HG02970 (cell line): Measurements from ENCODE around the gene SARM1.

Experiments used
- ATAC-seq: cut with Tn5 transposase; IDR thresholded peaks from one replicate; pipeline ENCODE4 v1.9.1; 2021; ENCODE audit warnings: mild to moderate bottlenecking, moderate library complexity, moderate number of reproducible peaks; ENCODE audit not compliant: unreplicated experiment, low FRiP score

The SARM1 gene

GRCh38 chr17:28391401-28391800, 19.9 kb downstream of the SARM1 start:
- no peak for ATAC-seq

DNA sequence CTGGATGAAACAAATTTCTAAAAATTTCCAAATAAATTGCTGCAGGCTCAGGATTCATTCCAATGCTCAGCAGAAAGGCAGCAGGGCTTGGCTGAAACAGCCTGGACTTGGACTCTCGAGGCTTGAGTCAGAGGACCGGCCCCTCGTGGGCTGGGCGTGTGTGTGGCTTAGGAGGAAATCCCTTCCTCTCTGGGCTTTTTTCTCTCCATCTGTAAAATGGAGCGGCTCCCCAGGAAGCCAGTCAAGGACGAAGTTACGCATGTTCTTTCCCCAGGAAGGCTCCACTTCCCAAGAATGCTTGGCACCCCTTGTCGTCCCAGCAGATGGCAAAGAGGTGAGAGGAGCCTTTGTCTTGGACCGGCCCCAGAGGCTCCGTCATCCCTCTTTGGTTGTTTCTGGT, 21.0 kb downstream of the SARM1 start:
- no peak for ATAC-seq

DNA sequence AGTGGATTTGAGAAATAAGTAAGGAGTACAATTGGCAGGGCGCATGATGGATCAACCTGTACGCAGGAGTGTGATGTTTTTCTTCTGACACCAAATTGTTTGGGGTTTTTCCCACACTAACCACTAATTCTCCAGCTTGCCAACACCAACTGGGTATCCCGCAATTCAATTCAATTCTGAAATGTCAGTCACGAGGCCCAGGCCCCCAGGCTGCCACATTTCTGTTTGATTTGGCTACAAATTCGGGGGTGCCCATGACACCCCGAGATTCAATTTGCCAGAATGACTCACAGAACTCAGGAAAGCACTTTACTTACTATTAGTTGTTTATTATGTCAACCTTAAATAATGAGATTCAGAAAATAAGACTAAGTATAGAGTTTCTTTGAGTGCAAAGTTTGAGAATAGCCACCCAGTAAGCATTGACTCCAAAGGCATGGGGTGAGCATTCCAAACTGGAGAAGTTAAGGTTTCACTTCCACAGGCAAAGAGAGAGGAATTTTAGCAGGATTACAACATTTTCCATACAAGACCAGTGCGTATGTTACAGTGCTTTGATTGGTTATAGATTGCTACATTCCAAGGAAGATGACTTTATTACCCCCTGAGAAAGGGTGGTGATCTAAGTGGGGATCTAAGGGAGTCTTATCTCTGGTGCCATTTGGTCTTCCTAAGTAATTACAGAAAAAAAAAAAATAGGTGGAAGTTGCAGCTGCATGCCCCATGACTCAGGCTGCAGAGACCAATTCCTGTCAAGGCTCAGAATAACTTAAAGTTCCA, 23.0 kb downstream of the SARM1 start:
- no peak for ATAC-seq

GRCh38 chr17:28395426-28395825, 23.9 kb downstream of the SARM1 start:
- ATAC-seq = no peak

DNA sequence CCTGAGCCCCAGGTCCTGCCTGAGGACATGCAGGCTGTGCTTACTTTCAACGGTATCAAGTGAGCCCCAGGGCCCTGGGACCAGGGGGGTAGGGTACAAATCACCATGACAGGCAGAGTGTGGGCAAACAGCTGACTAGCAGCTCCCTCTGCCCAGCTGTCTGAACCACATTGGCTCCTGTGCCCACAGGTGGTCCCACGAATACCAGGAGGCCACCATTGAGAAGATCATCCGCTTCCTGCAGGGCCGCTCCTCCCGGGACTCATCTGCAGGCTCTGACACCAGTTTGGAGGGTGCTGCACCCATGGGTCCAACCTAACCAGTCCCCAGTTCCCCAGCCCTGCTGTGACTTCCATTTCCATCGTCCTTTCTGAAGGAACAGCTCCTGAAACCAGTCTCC, 24.5 kb downstream of the SARM1 start:
- no peak for ATAC-seq

GRCh38 chr17:28396635-28397239, 25.2 kb downstream of the SARM1 start:
- no peak for ATAC-seq

GRCh38 chr17:28397275-28397674, 25.8 kb downstream of the SARM1 start:
- no peak for ATAC-seq

DNA sequence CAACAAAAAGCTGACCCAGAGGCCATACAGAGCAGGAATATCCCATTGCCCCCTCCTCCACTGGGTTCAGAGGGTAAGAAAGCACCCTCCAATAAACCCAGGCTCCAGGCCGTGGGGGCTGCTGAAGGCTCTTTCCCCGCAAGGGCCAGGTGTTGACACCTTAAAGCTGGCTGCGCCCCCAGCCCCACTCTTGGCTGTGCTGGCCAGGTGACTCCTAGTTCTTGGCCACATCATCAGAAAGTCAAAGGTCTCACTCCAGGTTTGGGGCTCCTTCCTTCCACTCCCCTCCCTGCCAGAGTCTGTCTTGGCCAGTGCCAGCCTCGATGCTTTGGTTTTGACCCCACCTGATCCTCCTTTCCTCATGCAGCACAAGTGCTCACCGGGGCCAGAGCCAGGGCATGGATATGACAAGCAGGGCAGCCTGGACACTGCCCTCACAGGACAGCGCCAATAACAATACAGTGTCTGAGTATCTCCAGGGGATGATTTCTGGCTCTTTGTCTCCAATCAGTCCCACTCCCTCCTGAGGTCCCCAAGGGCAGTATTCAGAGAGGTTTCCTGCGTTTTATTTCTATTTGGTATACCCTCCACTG, 26.3 kb downstream of the SARM1 start:
- no peak for ATAC-seq

GRCh38 chr17:28398280-28398981, 26.9 kb downstream of the SARM1 start:
- ATAC-seq = no peak

DNA sequence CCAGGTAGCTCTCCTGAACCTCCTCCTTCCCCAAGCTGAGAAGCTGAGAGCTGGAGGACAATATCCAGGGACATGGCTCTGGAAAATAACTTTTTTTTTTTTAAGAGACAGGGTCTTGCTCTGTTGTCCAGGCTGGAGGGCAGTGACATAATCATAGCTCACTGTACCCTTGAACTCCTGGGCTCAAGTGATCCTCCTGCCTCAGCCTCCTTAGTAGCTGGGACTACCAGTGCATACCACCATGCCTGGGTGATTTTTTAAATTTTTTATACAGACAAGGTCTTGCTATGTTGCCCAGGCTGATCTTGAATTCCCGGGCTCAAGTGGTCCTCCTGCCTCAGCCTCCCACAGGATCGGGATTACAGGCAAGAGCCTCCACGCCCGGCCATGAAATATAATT, 28.3 kb downstream of the SARM1 start:
- no peak for ATAC-seq

- no peak for ATAC-seq
Observed at GRCh38 chr17:28402224-28402630, 30.7 kb downstream of the SARM1 start.

- ATAC-seq = no peak
Observed at GRCh38 chr17:28402844-28403243, 31.4 kb downstream of the SARM1 start.

- ATAC-seq = no peak
Observed at GRCh38 chr17:28404007-28404406, 32.5 kb downstream of the SARM1 start.

DNA sequence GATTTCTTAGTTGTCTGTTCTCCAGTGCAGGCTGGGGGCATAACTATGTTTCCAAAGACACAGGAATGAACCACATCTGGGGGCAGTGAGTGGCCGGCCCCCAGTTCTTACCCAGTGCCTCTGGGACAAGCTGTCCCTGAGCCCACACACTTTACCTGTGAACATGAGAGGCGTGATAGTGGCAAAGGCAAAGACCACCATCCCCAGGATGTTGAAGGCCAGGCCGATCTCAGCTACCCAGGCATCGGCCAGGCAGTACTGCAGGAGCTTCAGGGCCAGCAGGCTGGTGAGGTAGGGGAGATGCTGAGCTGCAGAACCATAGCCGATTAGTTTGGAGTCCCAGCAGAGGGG, 32.9 kb downstream of the SARM1 start:
- ATAC-seq = no peak

DNA sequence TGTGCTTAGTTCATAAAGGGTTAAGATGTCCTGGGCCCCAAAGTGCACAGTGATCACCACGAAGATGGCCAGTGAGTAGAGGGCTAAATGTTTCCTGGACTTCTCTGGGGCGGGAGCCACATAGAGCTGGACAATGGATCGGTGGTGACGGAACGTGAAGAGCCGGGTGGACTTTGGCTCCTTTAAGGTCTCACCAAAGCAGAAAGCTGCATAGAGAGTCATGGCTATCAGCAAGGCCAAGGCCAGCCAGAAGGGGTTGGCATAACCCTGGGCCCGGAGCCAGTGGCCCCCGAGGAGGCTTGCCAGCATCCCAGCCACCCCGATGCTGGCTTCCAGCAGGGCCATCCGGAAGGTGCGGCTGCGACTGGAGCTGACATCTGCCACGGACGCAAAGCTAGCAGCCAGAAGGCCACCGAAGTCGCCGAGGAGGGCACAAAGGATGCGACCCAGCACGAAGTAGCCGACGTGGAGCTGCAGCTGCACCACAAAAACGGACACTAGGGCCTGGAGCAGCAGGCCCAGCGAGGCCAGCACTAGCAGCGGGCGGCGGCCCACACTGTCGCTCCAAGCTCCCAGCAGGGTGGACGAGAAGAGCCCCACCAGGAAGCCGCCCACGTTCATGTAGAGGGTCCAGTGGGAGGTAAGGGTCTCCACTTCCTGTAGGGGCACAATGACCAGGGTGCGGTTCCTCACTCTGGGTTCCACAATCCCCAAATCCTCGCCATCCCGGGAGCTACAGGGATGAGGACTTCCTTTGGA, 33.5 kb downstream of the SARM1 start:
- no peak for ATAC-seq

- no peak for ATAC-seq
Observed at GRCh38 chr17:28405632-28406472, 34.4 kb downstream of the SARM1 start, which contains the start of gene SLC46A1. Gene SLC46A1, minus strand, starts transcription at chr17:28406212. Its CDS starts 98 bp downstream, at chr17:28406114.

GRCh38 chr17:28406473-28406814, 35.0 kb downstream of the SARM1 start:
- ATAC-seq = no peak

- no peak for ATAC-seq
Observed at GRCh38 chr17:28407130-28407973, 35.9 kb downstream of the SARM1 start.

GRCh38 chr17:28407974-28408306, 36.4 kb downstream of the SARM1 start:
- ATAC-seq = no peak
